SK-N-SH (cell line): ENCODE results near the gene PROC. TPM values are rescaled to one million over a fixed set of nuclear protein-coding genes. Genes with fewer than 3 reads are reported as not detected.

Experiments
- CTCF ChIA-PET: fragments of 300-600, 350-600 bp; formaldehyde crosslinking; extraction: SDS; loops from one replicate; lab custom pipeline; 2021; lab: Yijun Ruan, JAX
- POLR2A ChIA-PET: fragments of 350-600 bp; sonication (Branson Sonifier 250); formaldehyde crosslinking; extraction: SDS; loops from one replicate; lab custom pipeline; 2020; ENCODE audit warnings: antibody characterized with exemption, inconsistent platforms; lab: Yijun Ruan, JAX
- DNase-seq: peaks from one replicate; pipeline ENCODE4 v3.0.0; 2012
- H2AFZ ChIP-seq: fragments of 200-600 bp; sonication (generic); 2 replicates; pipeline ENCODE4 v1.8.1; 2016; ENCODE audit warnings: antibody characterized with exemption, mild to moderate bottlenecking, low read depth
- H3F3A ChIP-seq: fragments of 200-600 bp; sonication (generic); replicated peaks from 2 replicates; pipeline ENCODE3; 2016; ENCODE audit warnings: antibody characterized with exemption, mild to moderate bottlenecking; ENCODE audit not compliant: insufficient read depth
- H3K27ac ChIP-seq, 2 experiments: fragments of 200-500 bp in 1 of 2; fragments of 200-600 bp in 1 of 2; sonication (Bioruptor generic) in 1 of 2; sonication (generic), shearing (Covaris generic) in 1 of 2; 2 replicates each; pipeline versions ENCODE4 v1.5.1 to v1.6.1; 2014 to 2016; ENCODE audit warnings: low read depth in 2 of 2, inconsistent platforms in 1 of 2, low read length in 1 of 2, mild to moderate bottlenecking in 1 of 2, mixed read lengths in 1 of 2
- H3K27me3 ChIP-seq: fragments of 200-600 bp; sonication (generic), shearing (Covaris generic); 2 replicates; pipeline ENCODE4 v1.6.1; 2016; ENCODE audit warnings: mixed run types; ENCODE audit not compliant: insufficient read depth
- H3K36me3 ChIP-seq, 2 experiments: fragments of 200-500 bp in 1 of 2; fragments of 200-600 bp in 1 of 2; sonication (Bioruptor generic) in 1 of 2; sonication (generic) in 1 of 2; replicated peaks in 1 of 2; 2 replicates each; pipeline versions ENCODE3 to v1.5.1; 2014 to 2016; ENCODE audit warnings: low read length in 1 of 2, mild to moderate bottlenecking in 1 of 2; ENCODE audit not compliant: insufficient read depth in 2 of 2, control insufficient read depth in 1 of 2
- H3K4me1 ChIP-seq, 2 experiments: fragments of 200-500 bp in 1 of 2; fragments of 200-600 bp in 1 of 2; sonication (Bioruptor generic) in 1 of 2; sonication (generic), shearing (Covaris generic) in 1 of 2; 2 replicates each; pipeline versions ENCODE4 v1.5.1 to v1.6.1; 2014 to 2016; ENCODE audit warnings: low read depth in 1 of 2, low read length in 1 of 2, mixed run types in 1 of 2; ENCODE audit not compliant: insufficient read depth in 2 of 2, control insufficient read depth in 1 of 2
- H3K4me2 ChIP-seq: fragments of 200-600 bp; sonication (generic), shearing (Covaris generic); 2 replicates; pipeline ENCODE4 v1.6.1; 2017; ENCODE audit warnings: mixed run types
- H3K4me3 ChIP-seq, 2 experiments: fragments of 200-500 bp in 1 of 2; fragments of 200-600 bp in 1 of 2; sonication (Bioruptor generic) in 1 of 2; sonication (generic), shearing (Covaris generic) in 1 of 2; 2 replicates each; pipeline versions ENCODE4 v1.5.1 to v1.8.1; 2014 to 2016; ENCODE audit warnings: low read depth in 2 of 2, inconsistent platforms in 1 of 2, low read length in 1 of 2, mild to moderate bottlenecking in 1 of 2, mixed read lengths in 1 of 2, moderate library complexity in 1 of 2
- H3K79me2 ChIP-seq: fragments of 200-600 bp; sonication (generic); 2 replicates; pipeline ENCODE4 v1.8.1; 2017; ENCODE audit warnings: mild to moderate bottlenecking; ENCODE audit not compliant: insufficient read depth
- H3K9ac ChIP-seq: fragments of 200-600 bp; sonication (generic); 2 replicates; pipeline ENCODE4 v1.6.1; 2017; ENCODE audit warnings: mixed run types
- H3K9me2 ChIP-seq: fragments of 200-600 bp; sonication (generic); 2 replicates; pipeline ENCODE4 v1.6.1; 2017; ENCODE audit warnings: mixed run types
- H3K9me3 ChIP-seq: fragments of 200-600 bp; sonication (generic); 2 replicates; pipeline ENCODE4 v1.6.1; 2017; ENCODE audit warnings: mixed run types, mild to moderate bottlenecking, moderate library complexity
- H4K20me1 ChIP-seq: fragments of 200-600 bp; sonication (generic); 2 replicates; pipeline ENCODE4 v1.6.1; 2017; ENCODE audit warnings: mild to moderate bottlenecking, mixed run types; ENCODE audit not compliant: insufficient read depth
- EP300 ChIP-seq, 2 experiments: IDR thresholded peaks; 2 replicates each; pipeline versions ENCODE4 v1.4.0 to v1.6.1; 2012; ENCODE audit warnings: borderline replicate concordance in 1 of 2, low read depth in 1 of 2, low read length in 1 of 2
- EZH2phosphoT487 ChIP-seq: fragments of 200-600 bp; sonication (generic); IDR thresholded peaks from 2 replicates; pipeline ENCODE4 v1.6.1; 2017; ENCODE audit warnings: low read depth, mixed run types, mild to moderate bottlenecking, antibody characterized with exemption, moderate library complexity, borderline replicate concordance
- FOSL2 ChIP-seq: IDR thresholded peaks from 2 replicates; pipeline ENCODE4 v1.4.0; 2012; ENCODE audit warnings: low read depth, mild to moderate bottlenecking, moderate library complexity, borderline replicate concordance
- GABPA ChIP-seq: IDR thresholded peaks from 2 replicates; pipeline ENCODE4 v1.4.0; 2012; ENCODE audit warnings: low read depth, mild to moderate bottlenecking
- GATA2 ChIP-seq: sonication (generic); formaldehyde crosslinking; IDR thresholded peaks from 2 replicates; pipeline ENCODE4 v1.5.0; 2020; ENCODE audit warnings: mild to moderate bottlenecking, missing genetic modification reagents
- MXI1 ChIP-seq: IDR thresholded peaks from 2 replicates; pipeline ENCODE4 v1.6.1; 2012; ENCODE audit warnings: mild to moderate bottlenecking, low read depth, low read length, improper control_type of control experiment
- NFIC ChIP-seq: IDR thresholded peaks from 2 replicates; pipeline ENCODE4 v1.4.0; 2012; ENCODE audit warnings: borderline replicate concordance
- NRF1 ChIP-seq: IDR thresholded peaks from 2 replicates; pipeline ENCODE4 v1.6.1; 2012; ENCODE audit warnings: low read depth, mild to moderate bottlenecking, low read length
- POLR2AphosphoS5 ChIP-seq: IDR thresholded peaks from 2 replicates; pipeline ENCODE4 v1.6.1; 2012; ENCODE audit warnings: low read depth, low read length
- RFX5 ChIP-seq: IDR thresholded peaks from 2 replicates; pipeline ENCODE4 v1.6.1; 2012; ENCODE audit warnings: mild to moderate bottlenecking, improper control_type of control experiment, low read length
- SIN3A ChIP-seq: IDR thresholded peaks from 2 replicates; pipeline ENCODE4 v1.6.1; 2012; ENCODE audit warnings: low read depth, mild to moderate bottlenecking, low read length, moderate library complexity, borderline replicate concordance
- SMC3 ChIP-seq: IDR thresholded peaks from 2 replicates; pipeline ENCODE4 v1.6.1; 2012; ENCODE audit warnings: low read depth, low read length, improper control_type of control experiment
- TCF12 ChIP-seq: IDR thresholded peaks from 2 replicates; pipeline ENCODE4 v1.4.0; 2012
- YY1 ChIP-seq: IDR thresholded peaks from 2 replicates; pipeline ENCODE4 v1.4.0; 2012; ENCODE audit warnings: low read depth, mild to moderate bottlenecking
- WGBS: methylation state at CpG from one replicate; pipeline ENCODE4 v1.1.6; 2017; ENCODE audit warnings: low lambda C conversion rate; 5-methylcytosine and 5-hydroxymethylcytosine counted together
- polyA plus RNA-seq, 3 experiments: library from polyadenylated mRNA; depleted of rRNA; stranded (reverse); fragments of >200 nt; gene quantifications; 2 replicates each; pipeline ENCODE4 v1.2.3, GENCODE V29; 2012
- TF ChIP-seq, protein P1 (sequence below): IDR thresholded peaks from 2 replicates; pipeline ENCODE4; 2012
- TF ChIP-seq, protein P2 (sequence below): IDR thresholded peaks from 2 replicates; pipeline ENCODE4 v1.4.0; 2012; ENCODE audit warnings: low read depth
- TF ChIP-seq, protein P3 (sequence below): IDR thresholded peaks from 2 replicates; pipeline ENCODE4 v1.4.0; 2012; ENCODE audit warnings: low read depth, borderline replicate concordance
- TF ChIP-seq, protein P4 (sequence below): fragments of 150-350 bp; IDR thresholded peaks from 2 replicates; pipeline ENCODE4 v1.6.1; 2016; ENCODE audit warnings: mild to moderate bottlenecking, low read depth, low read length
- TF ChIP-seq, protein P5 (sequence below): fragments of 150-350 bp; IDR thresholded peaks from 2 replicates; pipeline ENCODE4 v1.6.1; 2017; ENCODE audit warnings: antibody characterized with exemption, low read length, low read depth, borderline replicate concordance

Gene PROC
- polyA plus RNA-seq, 1 of the 3 experiments (the other 2 are of a cell fraction) = 0.10 TPM

DNA sequence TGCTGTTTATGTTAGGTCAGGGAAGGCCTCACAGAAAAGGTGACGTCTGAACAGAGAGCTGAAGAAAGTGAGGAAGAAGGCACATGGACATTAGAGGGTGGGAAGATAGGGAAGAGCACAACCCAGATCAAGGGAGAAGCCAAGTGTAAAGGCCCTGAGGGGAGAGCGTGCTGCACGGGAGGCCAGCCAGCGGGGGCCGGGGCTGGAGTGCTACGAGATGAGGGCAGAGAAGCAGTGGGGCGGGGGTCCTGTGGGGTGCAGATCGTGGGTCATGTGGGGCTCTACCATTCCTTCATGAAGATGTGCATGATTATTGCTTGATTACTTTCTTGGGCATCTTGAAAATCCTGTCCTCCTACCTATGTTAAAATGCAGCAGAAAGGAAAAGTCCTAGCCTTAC is 50.8 kb downstream of the PROC start:
- H3K4me2 ChIP-seq = no peak overlapping the region
- H3K4me1 ChIP-seq = no peaks in the 10 kb centered on the region
- H3K4me3 ChIP-seq = no peak overlapping the region
- H4K20me1 ChIP-seq = no peaks in the 10 kb centered on the region
- WGBS = 81% methylated on average over 8 of the region's 8 CpGs
- DNase-seq = no peak
- no peaks in the 10 kb centered on the region for H3K79me2 ChIP-seq
- POLR2A ChIA-PET = no interaction called here
- no peaks in the 10 kb centered on the region for H3F3A ChIP-seq
- CTCF ChIA-PET = interaction anchor here (1.7 to 4.9 kb wide), 2 partner anchors 10 to 271 kb away, joined by 3 to 30 read pairs; no protein-coding TSS in a partner anchor
- no peaks in the 10 kb centered on the region for H3K36me3 ChIP-seq
- no peak overlapping the region for H3K9ac ChIP-seq
- no peak overlapping the region for H3K27ac ChIP-seq
- H3K27me3 ChIP-seq = no peaks in the 10 kb centered on the region
- TF ChIP-seq NRF1 (no peak), GABPA (no peak), GATA2 (CRISPR knock-in tag) (no peak), EZH2phosphoT487 (no peak), TCF12 (no peak), FOSL2 (no peak), SIN3A (no peak), NFIC (no peak), SMC3 (no peak), POLR2AphosphoS5 (no peak), MXI1 (no peak), RFX5 (no peak), YY1 (no peak), EP300 (IDR thresholded peaks at IDR 0.05; ENCODE audit: borderline replicate concordance in 1 of 2, low read depth in 1 of 2, low read length in 1 of 2) (no peak)
- TF ChIP-seq, protein P1, sequence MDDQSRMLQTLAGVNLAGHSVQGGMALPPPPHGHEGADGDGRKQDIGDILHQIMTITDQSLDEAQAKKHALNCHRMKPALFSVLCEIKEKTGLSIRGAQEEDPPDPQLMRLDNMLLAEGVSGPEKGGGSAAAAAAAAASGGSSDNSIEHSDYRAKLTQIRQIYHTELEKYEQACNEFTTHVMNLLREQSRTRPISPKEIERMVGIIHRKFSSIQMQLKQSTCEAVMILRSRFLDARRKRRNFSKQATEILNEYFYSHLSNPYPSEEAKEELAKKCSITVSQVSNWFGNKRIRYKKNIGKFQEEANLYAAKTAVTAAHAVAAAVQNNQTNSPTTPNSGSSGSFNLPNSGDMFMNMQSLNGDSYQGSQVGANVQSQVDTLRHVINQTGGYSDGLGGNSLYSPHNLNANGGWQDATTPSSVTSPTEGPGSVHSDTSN = no peak
- TF ChIP-seq, protein P2, sequence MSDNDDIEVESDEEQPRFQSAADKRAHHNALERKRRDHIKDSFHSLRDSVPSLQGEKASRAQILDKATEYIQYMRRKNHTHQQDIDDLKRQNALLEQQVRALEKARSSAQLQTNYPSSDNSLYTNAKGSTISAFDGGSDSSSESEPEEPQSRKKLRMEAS = no peak
- TF ChIP-seq, protein P3, sequence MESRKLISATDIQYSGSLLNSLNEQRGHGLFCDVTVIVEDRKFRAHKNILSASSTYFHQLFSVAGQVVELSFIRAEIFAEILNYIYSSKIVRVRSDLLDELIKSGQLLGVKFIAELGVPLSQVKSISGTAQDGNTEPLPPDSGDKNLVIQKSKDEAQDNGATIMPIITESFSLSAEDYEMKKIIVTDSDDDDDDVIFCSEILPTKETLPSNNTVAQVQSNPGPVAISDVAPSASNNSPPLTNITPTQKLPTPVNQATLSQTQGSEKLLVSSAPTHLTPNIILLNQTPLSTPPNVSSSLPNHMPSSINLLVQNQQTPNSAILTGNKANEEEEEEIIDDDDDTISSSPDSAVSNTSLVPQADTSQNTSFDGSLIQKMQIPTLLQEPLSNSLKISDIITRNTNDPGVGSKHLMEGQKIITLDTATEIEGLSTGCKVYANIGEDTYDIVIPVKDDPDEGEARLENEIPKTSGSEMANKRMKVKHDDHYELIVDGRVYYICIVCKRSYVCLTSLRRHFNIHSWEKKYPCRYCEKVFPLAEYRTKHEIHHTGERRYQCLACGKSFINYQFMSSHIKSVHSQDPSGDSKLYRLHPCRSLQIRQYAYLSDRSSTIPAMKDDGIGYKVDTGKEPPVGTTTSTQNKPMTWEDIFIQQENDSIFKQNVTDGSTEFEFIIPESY = no peak
- TF ChIP-seq, protein P4, sequence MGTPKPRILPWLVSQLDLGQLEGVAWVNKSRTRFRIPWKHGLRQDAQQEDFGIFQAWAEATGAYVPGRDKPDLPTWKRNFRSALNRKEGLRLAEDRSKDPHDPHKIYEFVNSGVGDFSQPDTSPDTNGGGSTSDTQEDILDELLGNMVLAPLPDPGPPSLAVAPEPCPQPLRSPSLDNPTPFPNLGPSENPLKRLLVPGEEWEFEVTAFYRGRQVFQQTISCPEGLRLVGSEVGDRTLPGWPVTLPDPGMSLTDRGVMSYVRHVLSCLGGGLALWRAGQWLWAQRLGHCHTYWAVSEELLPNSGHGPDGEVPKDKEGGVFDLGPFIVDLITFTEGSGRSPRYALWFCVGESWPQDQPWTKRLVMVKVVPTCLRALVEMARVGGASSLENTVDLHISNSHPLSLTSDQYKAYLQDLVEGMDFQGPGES = no peak
- TF ChIP-seq, protein P5, sequence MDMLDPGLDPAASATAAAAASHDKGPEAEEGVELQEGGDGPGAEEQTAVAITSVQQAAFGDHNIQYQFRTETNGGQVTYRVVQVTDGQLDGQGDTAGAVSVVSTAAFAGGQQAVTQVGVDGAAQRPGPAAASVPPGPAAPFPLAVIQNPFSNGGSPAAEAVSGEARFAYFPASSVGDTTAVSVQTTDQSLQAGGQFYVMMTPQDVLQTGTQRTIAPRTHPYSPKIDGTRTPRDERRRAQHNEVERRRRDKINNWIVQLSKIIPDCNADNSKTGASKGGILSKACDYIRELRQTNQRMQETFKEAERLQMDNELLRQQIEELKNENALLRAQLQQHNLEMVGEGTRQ = no peak
- H3K9me3 ChIP-seq = no peaks in the 10 kb centered on the region
- no peak overlapping the region for H2AFZ ChIP-seq
- H3K9me2 ChIP-seq = no peaks in the 10 kb centered on the region
